Suprapubic skin (tissue), 4 donors: ENCODE data around the gene RNF214. TPM values are rescaled to one million over a fixed set of nuclear protein-coding genes. Genes with fewer than 3 reads are reported as not detected.
A peak's percentile ranks its signal among the peaks of the same experiment; 100 is the strongest.

Source experiments
- DNase-seq, 2 donors: peaks; one replicate each; pipeline ENCODE4 v3.0.0-alpha.2; 2019; ENCODE audit warnings: low spot score in 2 of 2
- H3K27ac ChIP-seq: fragments of 200-600 bp; sonication (generic); one replicate; pipeline ENCODE4 v1.5.1; 2019
- H3K27me3 ChIP-seq: fragments of 200-600 bp; sonication (generic); one replicate; pipeline ENCODE4 v1.5.1; 2019
- H3K36me3 ChIP-seq: fragments of 200-600 bp; sonication (generic); one replicate; pipeline ENCODE4 v1.5.1; 2019
- H3K4me1 ChIP-seq: fragments of 200-600 bp; sonication (generic); one replicate; pipeline ENCODE4 v1.5.1; 2019
- H3K4me3 ChIP-seq: fragments of 200-600 bp; sonication (generic); one replicate; pipeline ENCODE4 v1.5.1; 2019; ENCODE audit warnings: mild to moderate bottlenecking
- H3K9me3 ChIP-seq: fragments of 200-600 bp; sonication (generic); one replicate; pipeline ENCODE4 v1.5.1; 2019
- EP300 ChIP-seq: sonication (generic); formaldehyde crosslinking; IDR thresholded peaks from one replicate; pipeline ENCODE4 v1.6.1; 2017; ENCODE audit warnings: antibody characterized with exemption
- POLR2A ChIP-seq, 2 donors: fragments of 450-650 bp; IDR thresholded peaks; one replicate each; pipeline ENCODE4 v1.6.1; 2017; ENCODE audit warnings: antibody characterized with exemption in 2 of 2, mild to moderate bottlenecking in 2 of 2, moderate library complexity in 2 of 2
- POLR2AphosphoS5 ChIP-seq, 3 donors: sonication (generic); formaldehyde crosslinking; IDR thresholded peaks; one replicate each; pipeline ENCODE4 v1.6.1; 2017; ENCODE audit warnings: antibody characterized with exemption in 3 of 3
- WGBS: methylation state at CpG from one replicate; pipeline ENCODE4 v1.1.5; 2018; 5-methylcytosine and 5-hydroxymethylcytosine counted together
- total RNA-seq, 4 donors: library from RNA; depleted of rRNA; stranded (reverse); fragments of >200 nt; gene quantifications; one replicate each; pipeline ENCODE4 v1.1.0, GENCODE V29; 2016
- TF ChIP-seq, protein P1 (sequence below), 2 donors: fragments of 200-600 bp in 1 of 2; fragments of 450-650 bp in 1 of 2; sonication (generic) in 1 of 2; IDR thresholded peaks; one replicate each; pipeline ENCODE4 v1.5.1; 2016 to 2019; ENCODE audit warnings: antibody characterized with exemption in 2 of 2, mild to moderate bottlenecking in 1 of 2, moderate library complexity in 1 of 2

RNF214 gene
- total RNA-seq, 4 donors from 2014 or later, result 6.7 to 22.9 (median 12.2) TPM

DNA sequence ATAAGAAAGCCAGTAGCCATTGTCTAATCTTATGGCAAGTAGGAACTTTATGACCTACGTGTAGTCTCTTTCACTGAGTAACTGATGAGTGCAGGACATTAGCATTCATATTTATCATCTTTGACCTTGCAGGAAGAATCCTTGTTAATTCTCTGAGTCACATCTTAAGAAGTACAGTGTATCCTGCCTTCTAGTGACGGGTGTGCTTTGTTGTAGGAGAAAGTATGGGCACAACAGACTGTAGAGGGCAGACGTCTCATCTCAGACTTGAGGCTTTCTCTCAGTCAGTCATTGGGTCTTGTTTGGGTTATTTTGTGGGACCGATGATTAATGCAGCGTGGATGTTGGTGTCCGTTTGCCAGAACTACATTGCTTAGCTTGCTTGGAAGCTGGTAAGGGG lies 6.8 kb downstream of the RNF214 start:
- TF ChIP-seq POLR2AphosphoS5 (IDR thresholded peaks at IDR 0.05) (no peak), POLR2A (IDR thresholded peaks at IDR 0.05) (no peak)
- Histone ChIP-seq H3K9me3 (no peaks in the 10 kb centered on the region), H3K27me3 (no peaks in the 10 kb centered on the region), H3K36me3 (peaks cover 31% of the 10 kb centered on the region), H3K4me3 (no peak overlapping the region), H3K4me1 (peaks cover under 1% of the 10 kb centered on the region), H3K27ac (no peak overlapping the region)
- WGBS, result 79% methylated on average over 6 of the region's 6 CpGs
- DNase-seq, result peak in 1 of 2 donors; percentile 4

DNA sequence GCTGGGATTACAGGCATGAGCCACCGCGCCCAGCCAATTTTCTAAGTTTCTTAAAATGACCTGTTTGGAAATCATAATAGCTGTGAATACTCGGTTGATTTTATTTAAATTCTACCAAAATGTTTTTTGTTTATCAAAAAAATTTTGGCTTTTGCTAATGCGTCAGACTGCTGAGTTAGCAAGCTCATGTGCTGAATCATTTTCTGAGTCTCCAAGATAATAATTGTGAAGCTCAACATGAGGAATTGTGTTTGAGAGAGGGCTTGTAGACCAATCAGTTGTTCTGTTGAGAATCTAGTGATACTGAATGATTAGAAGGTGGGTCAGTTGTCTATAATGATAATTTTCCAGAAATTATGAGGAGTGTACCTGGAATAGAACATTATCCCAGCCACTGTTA lies 15.9 kb downstream of the RNF214 start:
- TF ChIP-seq, protein P1, sequence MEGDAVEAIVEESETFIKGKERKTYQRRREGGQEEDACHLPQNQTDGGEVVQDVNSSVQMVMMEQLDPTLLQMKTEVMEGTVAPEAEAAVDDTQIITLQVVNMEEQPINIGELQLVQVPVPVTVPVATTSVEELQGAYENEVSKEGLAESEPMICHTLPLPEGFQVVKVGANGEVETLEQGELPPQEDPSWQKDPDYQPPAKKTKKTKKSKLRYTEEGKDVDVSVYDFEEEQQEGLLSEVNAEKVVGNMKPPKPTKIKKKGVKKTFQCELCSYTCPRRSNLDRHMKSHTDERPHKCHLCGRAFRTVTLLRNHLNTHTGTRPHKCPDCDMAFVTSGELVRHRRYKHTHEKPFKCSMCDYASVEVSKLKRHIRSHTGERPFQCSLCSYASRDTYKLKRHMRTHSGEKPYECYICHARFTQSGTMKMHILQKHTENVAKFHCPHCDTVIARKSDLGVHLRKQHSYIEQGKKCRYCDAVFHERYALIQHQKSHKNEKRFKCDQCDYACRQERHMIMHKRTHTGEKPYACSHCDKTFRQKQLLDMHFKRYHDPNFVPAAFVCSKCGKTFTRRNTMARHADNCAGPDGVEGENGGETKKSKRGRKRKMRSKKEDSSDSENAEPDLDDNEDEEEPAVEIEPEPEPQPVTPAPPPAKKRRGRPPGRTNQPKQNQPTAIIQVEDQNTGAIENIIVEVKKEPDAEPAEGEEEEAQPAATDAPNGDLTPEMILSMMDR (IDR thresholded peaks at IDR 0.05), result no peak
- no peak for TF ChIP-seq POLR2AphosphoS5 (IDR thresholded peaks at IDR 0.05)
- no peak for TF ChIP-seq EP300
- no peak for TF ChIP-seq POLR2A (IDR thresholded peaks at IDR 0.05)
- Histone ChIP-seq H3K9me3 (no peaks in the 10 kb centered on the region), H3K4me1 (no peaks in the 10 kb centered on the region), H3K27ac (no peak overlapping the region), H3K36me3 (peaks cover 68% of the 10 kb centered on the region), H3K27me3 (no peaks in the 10 kb centered on the region), H3K4me3 (no peak overlapping the region)
- WGBS, result 90% methylated on average over 4 of the region's 4 CpGs
- DNase-seq, result no peak

DNA sequence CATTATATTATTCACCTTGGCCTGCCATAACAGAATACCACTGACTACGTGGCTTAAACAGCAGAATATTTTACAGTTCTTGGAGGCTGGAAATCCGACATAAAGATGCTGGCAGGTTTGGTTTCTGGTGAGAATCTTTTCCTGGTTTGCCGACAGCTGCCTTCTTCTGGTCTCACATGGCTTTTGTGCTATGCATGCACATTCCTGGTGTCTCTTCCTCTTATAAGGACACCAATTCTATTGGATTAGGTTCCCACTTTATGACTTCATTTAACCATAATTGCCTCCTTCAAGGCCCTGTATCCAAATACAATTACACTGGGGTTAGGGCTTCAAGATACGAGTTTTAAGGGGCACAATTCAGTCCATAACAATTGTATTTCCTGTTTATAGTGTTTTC lies 17.1 kb downstream of the RNF214 start:
- Histone ChIP-seq H3K27me3 (no peaks in the 10 kb centered on the region), H3K36me3 (peaks cover 71% of the 10 kb centered on the region), H3K27ac (no peak overlapping the region), H3K4me3 (no peak overlapping the region), H3K4me1 (no peaks in the 10 kb centered on the region), H3K9me3 (no peaks in the 10 kb centered on the region)
- WGBS, result 92% methylated on average over 4 of the region's 4 CpGs
- TF ChIP-seq, protein P1 (IDR thresholded peaks at IDR 0.05), result no peak
- no peak for TF ChIP-seq POLR2AphosphoS5 (IDR thresholded peaks at IDR 0.05)
- TF ChIP-seq EP300, result no peak
- TF ChIP-seq POLR2A (IDR thresholded peaks at IDR 0.05), result no peak
- no peak for DNase-seq

DNA sequence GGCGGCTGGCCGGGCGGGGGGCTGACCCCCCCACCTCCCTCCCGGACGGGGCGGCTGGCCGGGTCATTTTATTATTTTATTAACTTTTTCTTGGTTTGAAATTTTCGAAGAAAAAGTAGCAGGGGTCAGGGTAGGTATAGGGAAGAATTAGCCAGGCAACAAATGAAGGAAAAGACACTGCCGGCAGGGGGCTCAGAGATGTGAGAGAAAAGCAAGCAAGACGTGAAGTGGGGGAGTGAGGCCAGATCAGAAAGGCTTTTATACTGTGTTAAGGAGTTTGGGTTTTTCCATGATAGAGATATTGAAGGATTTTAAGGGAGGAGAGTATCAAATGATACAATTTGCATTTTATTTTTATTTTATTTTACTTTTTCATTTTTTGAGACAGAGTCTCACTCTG lies 19.0 kb downstream of the RNF214 start:
- DNase-seq, result no peak
- WGBS, result 91% methylated on average over 10 of the region's 10 CpGs
- H3K9me3 ChIP-seq, result no peaks in the 10 kb centered on the region
- no peaks in the 10 kb centered on the region for H3K4me1 ChIP-seq
- no peak overlapping the region for H3K27ac ChIP-seq
- H3K36me3 ChIP-seq, result peaks cover 56% of the 10 kb centered on the region
- H3K27me3 ChIP-seq, result no peaks in the 10 kb centered on the region
- no peak for TF ChIP-seq EP300
- no peak for TF ChIP-seq POLR2AphosphoS5 (IDR thresholded peaks at IDR 0.05)
- TF ChIP-seq, protein P1 (IDR thresholded peaks at IDR 0.05), result no peak
- no peak for TF ChIP-seq POLR2A (IDR thresholded peaks at IDR 0.05)
- no peak overlapping the region for H3K4me3 ChIP-seq

DNA sequence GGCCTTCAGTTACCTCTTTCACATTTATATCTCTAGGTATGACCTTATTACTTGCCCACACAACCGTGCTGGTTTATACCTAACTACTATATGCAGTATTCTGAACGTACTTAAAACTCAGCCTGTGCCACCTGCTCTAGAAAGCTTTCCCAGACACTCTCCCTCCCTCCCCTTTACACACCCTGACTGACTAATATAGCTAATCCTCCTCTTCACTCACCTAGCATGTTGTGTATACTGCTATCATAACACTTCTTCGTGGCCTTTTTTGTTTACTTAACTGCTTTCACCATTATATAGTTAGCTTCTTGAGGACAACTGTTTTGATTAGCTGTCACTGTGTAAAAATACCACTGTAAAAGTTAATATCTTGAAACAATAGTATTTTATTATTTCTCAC lies 23.5 kb downstream of the RNF214 start:
- TF ChIP-seq EP300 (no peak), POLR2A (IDR thresholded peaks at IDR 0.05) (no peak), POLR2AphosphoS5 (IDR thresholded peaks at IDR 0.05) (no peak)
- TF ChIP-seq, protein P1 (IDR thresholded peaks at IDR 0.05), result no peak
- Histone ChIP-seq H3K9me3 (no peaks in the 10 kb centered on the region), H3K36me3 (peaks cover 34% of the 10 kb centered on the region), H3K27me3 (no peaks in the 10 kb centered on the region), H3K4me1 (no peaks in the 10 kb centered on the region), H3K4me3 (no peak overlapping the region), H3K27ac (no peak overlapping the region)
- DNase-seq, result no peak
- 86% methylated on average over 3 of the region's 3 CpGs for WGBS

DNA sequence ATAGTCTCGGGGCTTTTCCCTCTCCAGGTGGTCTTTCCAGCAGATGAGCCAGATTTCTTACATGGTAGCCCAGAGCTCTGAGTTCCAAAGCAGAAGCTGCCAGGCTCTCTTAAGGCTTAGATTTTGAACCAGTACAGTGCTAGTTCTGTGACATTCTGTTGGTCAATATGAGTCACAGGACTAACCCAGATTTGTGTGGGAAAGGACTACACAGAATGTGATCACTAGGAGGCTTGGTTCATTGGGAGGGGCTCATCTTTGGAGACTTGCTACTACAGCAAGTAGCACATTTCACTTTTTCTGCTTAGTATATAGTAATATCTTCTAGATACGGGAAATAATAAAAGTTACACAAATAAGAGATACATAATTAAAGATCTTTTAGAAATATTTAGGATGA lies 24.1 kb downstream of the RNF214 start:
- DNase-seq, result no peak
- TF ChIP-seq, protein P1 (IDR thresholded peaks at IDR 0.05), result no peak
- TF ChIP-seq POLR2AphosphoS5 (IDR thresholded peaks at IDR 0.05) (no peak), EP300 (no peak), POLR2A (IDR thresholded peaks at IDR 0.05) (no peak)
- 50% methylated on average over 2 of the region's 2 CpGs for WGBS
- Histone ChIP-seq H3K27me3 (no peaks in the 10 kb centered on the region), H3K36me3 (peaks cover 40% of the 10 kb centered on the region), H3K4me1 (no peaks in the 10 kb centered on the region), H3K9me3 (no peaks in the 10 kb centered on the region), H3K4me3 (no peak overlapping the region), H3K27ac (no peak overlapping the region)
